ENCODE measurements around the gene LRRC45.

Gene LRRC45

DNA sequence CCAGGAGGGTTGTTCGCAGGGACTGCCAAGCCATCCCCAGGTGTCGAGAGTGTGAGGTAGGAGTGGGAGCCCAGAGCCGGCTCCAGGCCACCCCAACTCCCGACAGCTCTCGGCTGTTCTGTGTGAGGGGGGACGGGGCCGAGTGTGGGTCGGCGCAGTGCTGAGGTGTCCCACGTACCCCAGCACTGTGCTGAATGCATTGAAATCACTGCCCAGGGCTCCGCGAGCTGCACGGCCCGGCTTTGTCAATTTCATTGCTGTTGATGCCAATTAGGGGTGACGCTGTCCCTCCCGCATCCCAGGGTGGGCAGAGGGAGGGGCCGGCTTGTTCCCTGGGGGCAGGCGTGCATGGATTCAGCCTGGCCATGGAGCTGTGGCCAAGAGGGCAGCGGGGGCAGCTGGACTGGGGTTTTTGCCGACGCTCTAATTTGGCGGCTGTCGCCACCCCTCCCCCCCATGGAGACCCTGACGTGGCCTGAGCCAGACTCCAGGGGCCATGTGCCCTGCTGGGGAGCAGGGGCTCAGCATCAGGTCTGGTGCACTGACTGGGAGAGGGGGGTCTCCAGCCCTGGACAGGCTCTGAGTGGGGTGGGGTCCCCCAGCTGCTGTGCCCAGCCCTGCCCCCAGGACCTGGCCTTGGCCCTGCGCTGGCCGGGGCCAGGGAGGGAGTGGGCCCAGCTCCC lies 14.7 kb upstream of the LRRC45 start:
- DNase-seq, result no peak

DNA sequence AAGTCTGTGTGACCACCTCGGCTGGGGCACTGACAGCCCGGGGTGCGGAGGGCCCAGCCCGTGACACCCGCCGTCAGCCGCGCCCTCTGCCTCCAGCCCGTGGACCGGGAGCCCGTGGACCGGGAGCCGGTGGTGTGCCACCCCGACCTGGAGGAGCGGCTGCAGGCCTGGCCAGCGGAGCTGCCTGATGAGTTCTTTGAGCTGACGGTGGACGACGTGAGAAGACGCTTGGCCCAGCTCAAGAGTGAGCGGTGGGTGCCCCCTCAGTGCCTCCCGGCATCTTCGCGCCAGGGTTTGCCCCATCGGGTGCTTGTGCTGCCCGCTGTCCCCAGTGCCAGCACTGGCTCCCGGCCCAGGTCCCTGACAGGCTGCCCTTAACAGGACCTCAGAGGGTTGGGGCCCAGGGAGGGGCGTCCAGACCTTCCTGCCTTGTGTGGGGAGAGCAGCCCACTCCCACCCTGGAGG lies 14.1 kb upstream of the LRRC45 start:
- DNase-seq, result no peak

DNA sequence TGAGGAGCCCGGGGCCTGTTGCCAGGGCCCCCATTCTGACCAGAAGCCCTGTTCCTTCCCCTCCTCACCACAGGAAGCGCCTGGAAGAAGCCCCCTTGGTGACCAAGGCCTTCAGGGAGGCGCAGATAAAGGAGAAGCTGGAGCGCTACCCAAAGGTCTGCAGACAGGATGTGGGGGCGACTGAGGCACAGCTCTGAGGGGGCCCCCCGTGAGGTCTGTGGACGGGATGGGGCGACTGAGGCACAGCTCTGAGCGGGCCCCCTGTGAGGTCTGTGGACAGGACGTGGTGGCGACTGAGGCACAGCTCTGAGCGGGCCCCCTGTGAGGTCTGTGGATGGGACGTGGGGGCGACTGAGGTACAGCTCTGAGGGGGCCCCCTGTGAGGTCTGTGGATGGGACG lies 13.7 kb upstream of the LRRC45 start:
- no peak for DNase-seq

DNA sequence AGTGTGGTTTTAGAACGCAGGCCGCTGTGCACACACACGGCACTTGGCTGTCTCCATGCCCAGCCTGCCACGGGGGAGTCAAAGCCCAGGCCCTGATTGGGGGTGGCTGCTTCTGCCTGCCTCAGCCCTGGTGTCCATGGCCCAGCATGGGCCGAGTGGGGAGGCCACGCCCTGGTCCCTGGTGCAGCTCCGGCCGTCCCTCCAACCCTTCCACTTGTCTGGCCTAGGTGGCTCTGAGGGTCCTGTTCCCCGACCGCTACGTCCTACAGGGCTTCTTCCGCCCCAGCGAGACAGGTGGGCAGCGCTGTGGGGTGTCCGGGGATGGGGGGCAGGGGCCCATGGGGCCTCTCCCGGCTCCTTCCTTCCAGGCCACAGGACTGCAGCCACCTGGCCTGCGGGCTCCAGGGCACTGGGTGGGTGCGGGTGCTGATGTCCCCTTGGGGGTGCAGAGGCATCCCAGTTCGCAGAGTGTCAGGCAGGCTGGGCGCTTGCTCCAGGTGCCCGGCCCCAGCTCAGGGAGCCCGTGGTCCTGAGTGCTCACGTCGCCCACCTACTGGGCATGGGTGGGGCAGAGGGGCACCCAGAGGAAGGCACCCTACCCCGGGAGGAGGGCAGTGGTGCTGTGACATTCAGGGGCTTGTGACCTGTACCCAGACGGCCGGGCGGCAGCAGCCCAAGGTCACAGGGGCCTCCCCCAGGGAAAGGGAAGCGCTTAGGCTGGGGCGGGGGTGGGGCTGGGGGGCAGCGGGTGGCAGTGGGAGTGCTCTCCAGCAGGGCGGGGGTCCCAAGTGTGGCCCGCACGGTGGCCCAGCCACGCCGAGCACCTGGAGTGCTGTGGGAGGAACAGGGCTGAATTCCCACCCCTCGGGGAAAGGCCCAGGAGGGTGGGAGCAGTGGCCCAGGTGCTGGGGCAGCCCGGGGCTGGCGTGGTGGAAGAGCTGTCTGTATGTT lies 12.3 kb upstream of the LRRC45 start:
- no peak for DNase-seq

DNA sequence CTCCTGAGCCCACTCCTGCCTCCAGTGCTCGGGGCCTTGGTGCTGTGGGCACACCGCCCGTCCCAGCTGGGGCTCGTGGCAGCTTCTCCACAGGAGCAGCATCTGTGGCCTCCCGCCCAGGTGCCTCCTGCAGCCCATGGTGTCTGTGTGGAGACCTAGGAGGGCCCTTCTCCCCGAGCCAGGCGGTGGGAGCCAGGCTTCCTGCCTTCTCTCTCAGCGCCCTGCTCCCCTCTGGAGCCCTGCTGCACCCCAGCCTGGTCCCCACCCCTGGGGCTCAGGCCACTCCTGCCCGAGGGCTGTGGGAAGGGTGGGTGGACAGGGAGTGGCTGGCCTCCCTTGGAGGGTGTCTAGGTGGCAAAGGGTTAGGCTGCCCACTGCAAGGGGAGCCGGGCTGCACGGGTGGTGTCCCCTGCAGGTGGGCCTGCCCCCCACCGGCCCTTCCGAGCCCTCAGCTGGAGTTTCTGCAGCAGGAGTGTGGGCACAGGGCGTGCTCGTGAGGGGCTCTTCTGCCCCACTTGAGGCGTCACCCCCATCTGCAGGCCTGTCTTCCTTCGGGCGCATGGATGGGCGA lies 11.4 kb upstream of the LRRC45 start:
- no peak for DNase-seq

DNA sequence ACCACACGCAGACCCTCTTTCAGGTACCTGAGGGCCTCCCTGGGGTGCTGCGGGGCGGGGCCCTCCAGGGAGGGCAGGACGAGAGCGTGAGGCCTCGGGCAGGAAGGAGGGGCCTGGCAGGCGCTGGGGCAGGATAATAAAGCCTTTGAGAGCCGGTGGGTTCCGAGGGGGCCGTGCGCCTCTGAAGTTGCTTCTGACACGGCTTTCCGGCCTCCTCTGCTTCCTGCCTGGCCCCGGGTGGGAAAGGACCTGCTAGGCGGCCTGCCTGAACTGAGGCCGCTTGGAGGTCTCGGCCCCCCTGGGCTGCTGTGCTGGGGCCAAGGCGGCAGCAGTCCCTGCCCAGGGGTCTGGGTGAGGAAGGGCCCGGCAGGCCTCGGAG lies 10.9 kb upstream of the LRRC45 start:
- no peak for DNase-seq

DNA sequence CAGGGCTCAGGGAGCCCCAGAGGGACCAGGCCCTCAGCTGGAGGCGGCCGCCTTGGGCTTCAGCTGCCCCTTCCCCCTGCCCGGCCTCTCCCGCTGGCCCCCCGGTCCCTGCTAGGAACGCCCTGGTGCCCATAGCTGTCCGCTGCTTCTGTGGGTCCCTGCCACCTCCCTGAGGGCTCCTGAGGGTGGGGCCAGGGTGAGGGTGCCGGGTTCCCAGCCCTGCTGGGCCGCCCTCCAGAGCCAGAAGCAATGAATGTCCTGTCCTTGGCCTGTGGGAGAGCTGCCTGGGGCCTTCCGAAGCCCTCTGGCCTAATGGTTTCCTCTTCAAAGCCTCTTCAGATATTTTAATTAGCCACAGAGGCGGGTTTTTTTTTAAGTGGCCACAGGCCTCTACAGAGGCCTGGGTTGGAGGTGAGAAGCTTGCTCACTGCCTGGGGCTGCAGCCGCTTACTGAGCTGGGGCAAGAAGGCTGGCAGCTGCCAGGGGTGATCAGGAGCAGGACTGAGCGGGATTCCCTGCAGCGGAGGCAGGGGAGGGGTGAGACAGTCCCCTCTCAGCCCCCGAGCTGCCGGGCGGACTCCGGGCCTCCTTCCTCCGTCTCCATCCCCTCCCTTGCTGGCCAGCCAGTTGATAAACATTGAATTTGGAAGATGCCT lies 10.3 kb upstream of the LRRC45 start:
- no peak for DNase-seq

DNA sequence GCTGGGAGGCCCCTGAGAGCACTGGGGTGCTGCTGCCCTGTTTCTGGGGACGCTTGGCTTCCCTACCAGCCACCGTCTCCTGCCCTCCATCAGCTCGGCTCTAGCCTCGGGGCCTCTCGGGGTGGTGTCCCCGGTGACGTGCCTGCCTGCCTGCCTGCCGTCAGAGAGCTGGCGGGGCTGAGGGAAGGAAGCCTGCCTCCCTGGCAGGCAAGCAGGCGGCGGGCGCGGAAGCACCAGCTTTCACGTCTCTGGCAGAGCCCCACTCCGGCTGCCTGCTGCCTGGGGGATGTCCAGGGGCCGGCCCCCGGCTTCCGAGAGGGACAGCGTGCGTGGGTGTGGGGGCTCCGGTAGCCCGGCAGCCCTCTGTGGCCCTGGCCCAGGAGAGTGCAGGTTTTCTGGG lies 9.8 kb upstream of the LRRC45 start:
- no peak for DNase-seq

DNA sequence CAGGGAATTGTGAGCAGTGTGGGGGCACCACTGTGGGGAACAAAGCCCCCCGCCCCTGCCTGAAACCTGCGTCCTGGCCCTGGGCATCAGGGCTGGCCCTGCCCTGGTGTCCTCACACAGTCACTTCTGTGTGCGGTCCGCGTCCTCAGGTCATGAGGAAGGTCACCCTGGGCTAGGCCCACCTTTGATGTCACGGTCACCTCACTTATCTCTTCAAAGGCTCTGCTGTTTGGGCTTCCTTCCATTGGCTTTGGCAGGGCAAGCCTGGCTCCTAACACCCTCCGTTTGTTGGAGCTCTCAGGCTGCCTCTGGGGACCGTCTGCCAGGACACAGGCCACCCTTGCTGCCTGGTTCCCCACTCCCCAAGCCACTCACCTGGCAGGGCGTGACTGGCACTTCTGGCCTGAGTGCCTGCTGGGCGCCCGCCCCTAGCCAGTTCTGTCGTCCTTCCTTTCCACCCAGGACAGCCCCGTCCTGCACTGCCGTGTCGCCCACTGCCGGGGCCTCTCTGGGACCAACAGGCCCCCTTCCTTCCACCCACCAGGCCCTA lies 9.3 kb upstream of the LRRC45 start:
- no peak for DNase-seq

DNA sequence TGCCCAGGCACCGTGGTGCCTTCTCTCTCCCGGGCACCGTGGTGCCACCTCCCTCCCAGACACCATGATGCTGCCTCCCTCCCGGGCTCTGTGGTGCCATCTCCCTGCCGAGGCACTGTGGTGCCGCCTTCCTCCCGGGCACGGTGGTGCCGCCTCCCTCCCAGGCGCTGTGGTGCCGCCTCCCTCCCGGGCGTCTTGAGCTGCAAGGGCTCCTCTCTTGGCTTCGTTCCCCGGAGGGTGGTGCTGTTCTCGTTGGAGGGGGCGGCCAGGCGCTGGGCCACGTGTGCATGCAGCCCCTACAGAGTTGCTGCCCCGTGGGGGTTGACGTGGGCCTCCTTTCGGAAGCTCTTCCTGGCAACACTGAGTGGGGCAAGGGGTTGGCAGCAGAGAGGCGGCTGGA lies 8.7 kb upstream of the LRRC45 start:
- DNase-seq, result no peak

DNA sequence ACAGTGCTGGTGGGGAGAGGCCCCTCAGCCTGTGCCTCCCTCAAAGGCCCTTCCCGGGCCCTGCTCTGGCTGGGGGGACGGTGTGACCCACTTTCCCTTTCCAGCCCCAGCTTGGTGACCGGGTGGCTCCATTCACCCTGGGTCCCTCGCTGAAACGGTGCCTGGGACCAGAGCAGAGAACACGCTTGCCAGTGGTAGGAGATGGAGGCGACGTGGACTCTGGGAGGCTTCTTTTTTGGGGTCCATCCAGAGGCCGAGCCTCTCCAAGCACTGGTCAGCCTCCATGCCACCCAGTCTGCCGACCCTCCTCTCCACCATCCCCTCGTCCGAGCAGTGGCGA lies 8.2 kb upstream of the LRRC45 start:
- no peak for DNase-seq

DNA sequence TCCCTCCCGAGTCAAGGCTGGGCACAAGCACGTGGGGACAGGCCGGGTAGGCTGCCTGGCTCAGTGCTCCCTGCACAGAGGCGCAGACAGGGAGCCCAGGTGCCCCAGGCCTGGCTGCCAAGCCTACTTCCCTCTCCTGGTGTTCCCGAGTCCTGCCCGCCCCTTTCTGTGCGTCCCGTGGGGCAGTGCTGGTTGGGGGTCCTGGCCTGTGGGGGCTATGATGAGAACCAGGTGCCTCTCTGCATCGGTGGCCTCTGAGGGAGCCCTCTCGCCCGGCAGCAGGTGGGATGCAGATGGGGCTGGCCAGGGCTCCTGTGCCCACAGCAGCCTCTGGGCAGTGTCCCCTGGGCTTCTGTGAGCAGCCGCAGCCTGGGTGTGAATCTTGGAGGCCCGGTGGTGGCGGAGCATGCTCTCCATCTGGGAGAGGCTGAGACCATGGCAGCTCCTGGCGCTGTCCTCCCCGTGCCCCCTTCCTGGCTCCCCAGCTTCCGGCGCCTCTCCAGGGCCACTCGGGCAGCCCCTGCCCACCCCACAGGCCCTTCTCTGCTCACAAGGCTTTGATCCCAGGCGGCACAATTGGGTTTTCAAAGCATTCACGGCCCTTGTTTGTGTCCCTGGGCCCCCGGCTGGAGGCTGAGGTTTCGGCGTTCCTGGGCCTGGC lies 7.7 kb upstream of the LRRC45 start:
- no peak for DNase-seq

DNA sequence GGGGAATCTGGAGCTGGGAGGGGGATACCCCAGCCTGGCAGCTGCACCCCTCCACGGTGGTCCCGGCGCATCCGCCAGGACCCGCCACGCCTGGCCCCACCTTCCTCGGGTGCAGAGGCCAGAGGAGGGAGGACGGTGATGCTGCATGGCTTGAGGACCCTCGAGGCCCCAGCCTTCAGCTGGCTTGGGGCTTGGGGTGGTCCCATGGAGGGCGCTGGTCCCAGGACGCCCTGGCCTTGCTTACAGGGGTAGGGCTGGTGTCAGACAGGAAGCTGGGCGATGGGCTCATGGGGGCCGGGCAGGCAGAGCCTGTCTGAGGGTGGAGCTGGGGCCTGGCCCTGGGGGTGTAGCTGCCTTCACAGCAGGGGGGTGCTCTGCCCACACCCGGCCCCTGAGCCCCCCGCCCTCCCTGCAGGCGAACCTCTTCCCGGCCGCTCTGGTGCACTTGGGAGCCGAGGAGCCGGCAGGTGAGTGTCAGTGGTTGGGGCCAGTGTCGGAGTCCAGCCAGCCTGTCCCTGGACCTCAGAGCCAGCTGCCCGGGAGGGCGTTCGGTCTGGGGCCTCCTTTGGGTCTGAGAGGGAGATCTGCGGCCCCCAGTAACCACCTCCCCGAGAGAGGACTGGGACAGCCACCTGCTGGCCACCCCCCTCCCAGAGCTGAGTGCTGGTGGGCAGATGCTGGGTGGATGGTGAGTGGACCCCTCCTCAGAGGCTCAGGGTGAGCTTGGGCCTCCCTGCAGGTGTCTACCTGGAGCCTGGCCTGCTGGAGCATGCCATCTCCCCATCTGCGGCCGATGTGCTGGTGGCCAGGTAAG lies 6.8 kb upstream of the LRRC45 start:
- DNase-seq, result no peak

DNA sequence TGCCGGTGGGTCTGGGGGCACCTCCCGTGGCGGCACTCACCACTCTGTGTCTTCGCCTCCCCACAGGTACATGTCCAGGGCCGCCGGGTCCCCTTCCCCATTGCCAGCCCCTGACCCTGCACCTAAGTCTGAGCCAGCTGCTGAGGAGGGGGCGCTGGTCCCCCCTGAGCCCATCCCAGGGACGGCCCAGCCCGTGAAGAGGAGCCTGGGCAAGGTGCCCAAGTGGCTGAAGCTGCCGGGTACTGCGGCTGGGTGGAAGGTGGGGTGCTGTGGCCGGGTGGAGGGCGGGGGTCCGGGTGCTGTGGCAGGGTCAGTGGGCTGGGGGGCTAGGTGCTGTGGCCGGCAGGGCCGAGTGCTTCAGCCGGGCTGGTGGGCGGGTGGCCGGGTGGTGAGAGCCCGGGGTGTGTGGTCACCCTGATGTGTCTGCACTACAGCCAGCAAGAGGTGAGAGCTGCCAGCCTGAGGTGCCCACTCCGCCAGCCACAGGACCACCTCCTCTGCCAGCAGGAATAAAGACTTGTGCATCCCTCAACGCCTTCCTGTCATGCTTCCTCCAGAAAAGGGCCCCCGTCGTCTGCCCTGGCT lies 6.1 kb upstream of the LRRC45 start:
- DNase-seq, result no peak

DNA sequence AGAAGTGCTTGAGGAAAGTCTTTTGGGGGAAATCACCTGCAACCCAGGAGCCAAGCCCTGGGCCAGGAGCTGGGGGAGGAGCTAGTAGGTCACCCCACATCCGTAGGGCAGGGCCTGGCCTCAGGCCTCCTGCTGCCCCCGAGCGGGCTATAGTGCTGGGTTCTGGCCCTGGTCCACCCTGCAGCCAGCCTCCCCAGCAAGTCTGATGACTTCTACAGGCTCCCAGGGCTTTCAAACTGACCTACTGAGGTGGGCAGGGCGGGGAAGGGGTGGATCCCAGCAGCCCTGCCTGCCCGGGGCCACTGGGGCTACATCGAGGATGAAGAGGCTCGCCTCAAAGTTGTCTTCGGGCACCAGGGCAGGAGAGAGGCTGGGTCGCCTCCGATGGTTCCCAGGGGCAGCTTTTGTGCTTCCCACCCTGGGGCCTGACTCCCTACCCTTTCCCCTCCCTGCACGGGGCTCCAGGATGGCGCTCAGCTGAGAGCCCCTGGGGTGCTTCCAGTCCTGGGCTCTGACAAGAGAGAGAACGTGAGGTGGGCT lies 5.4 kb upstream of the LRRC45 start:
- no peak for DNase-seq

DNA sequence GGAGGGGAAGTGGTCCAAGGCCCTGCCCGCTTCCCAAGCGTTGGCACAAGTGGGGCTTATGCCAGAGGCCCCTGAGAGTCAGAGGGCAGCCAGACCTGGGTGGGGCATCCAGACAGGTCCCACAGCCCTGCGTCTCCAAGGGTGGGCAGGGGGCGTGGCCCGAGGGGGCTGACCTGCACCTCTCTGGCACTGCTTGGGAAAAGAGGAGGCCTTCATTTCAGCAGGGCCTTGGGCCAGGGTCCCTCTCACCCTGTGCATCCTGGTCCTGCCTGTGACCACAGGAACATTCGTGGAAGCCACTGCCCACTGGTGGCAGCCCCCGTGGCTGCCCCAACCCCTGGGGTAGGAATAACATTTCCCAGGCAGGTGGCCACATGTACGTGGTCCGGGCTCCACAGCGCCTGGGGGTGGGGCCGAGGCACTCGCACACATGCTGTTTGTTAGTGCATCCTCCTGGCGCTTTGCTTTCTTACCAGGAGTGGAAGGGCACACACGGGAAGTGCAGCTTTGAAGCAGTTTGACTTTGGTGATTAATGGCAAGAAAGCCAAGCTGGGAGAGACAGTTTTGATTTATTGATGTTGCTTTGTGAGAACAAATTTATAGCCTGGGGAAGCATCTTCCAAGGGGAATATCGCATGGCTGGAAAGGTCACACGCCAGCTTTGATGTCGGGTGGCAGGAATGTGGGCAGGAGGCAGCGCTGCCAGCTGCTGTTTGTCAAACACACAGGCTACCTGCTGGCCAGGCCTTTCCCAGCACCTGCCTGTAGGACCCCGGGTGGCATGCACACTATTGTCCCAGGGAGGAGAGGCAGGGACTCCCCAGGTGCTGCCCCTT lies 4.7 kb upstream of the LRRC45 start:
- DNase-seq, result no peak

DNA sequence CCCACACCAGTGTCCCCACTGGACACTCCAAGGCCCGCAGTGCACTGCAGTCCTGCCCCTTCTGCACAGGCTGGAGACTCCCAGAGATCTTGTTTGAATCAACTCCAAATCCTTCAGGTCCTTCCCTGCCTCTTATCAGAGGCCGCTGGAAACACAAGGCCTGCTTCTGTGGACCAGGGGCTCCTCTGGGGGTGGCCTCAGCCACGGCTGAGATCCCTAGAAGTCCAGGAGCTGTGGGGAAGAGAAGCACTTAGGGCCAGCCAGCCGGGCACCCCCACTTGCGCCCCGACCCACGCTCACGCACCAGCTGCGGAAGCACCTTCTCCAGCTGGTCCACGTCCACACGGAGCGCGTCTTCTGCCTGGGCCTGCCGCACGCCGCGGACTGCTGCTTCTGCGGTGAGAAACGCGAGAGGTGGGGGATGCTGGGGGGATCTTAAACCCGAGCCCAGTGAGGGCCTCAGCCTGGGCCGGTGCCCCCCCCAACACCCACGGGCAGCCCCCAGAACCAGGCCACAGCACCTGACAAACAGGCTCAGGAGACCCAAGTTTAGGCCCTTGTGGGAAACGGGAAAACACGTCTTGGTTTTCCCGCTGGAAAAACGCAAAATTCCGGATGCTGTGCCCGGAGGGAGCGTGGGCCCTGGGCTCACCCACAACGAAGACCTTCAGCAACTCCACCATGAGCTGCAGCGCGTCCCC lies 4.0 kb upstream of the LRRC45 start:
- no peak for DNase-seq

DNA sequence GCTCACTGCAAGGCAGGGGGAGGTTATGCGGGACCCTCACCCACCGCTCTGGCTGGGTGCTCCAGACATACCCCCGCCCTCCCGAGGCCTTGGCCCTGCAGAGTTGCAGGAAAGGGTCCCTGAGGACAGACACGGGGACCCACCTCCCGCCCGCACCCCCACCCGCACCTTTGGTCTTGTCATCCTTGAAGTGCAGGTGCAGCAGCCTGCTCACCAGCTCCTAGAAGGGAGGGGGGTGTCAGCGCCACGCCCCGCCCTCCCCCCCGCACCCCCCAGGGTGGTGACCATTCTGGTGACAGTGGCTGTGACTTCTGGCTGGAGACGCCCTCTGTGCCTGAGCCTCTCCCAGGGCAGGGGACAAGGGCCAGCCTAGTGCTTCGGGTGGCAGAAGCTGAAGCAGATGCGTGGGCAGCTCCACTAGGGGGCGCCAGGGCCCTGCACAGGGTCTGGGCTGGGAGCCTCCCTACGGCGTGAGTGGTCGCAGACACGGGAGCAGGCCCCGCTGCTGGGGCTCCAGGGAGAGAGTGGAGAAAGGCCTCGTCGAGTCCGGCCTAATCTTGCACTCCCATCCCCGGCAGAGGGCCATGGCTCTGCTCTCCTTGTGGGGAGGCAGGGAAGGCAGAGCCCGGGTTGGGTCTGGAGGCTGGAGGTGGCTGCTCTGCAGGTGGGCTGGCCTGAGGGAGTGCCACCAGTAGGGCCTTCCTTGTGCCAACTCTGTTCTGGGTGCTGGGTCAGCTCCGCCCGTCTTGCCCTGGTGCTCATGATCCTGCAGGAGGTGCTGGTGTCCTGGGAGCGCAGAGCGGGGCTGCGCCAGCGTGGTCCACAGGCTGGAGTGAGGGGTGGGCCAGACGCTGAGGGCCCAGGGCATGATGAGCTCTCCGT lies 3.2 kb upstream of the LRRC45 start:
- peak; percentile 80 to 82 for DNase-seq

All from activated CD4-positive, alpha-beta T cell treated with anti-CD3 and anti-CD28 coated beads, Interleukin-2, amount 50 U/mL, for 48 hours (primary cell).